GM21528 (cell line): ENCODE measurements around the gene PROZ.

Experiments
- ATAC-seq: cut with Tn5 transposase; IDR thresholded peaks from one replicate; pipeline ENCODE4 v1.9.1; 2021; ENCODE audit warnings: mild to moderate bottlenecking, moderate library complexity; ENCODE audit not compliant: unreplicated experiment, low FRiP score

The PROZ gene

GRCh38 chr13:113171250-113172125 lies 13.0 kb downstream of the PROZ start:
- ATAC-seq = no peak

- ATAC-seq = no peak
Observed at GRCh38 chr13:113172419-113172926, 14.0 kb downstream of the PROZ start.

DNA sequence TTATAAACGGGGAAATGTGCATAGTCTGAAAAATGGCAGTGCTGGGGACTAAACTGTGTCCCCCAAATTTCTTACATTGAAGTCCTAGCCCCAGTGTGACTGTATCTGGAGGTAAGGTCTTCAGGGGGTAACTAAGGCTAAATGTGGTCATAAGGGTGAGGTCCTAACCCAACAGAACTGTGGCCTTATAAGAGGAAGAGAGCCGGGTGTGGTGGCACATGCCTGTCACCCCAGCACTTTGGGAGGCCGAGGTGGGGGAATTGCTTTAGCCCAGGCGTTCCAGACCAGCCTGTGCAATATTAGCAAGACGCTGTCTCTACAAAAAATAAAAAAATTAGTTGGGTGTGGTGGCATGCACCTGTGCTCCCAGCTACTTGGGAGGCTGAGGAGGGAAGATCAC lies 17.8 kb downstream of the PROZ start:
- ATAC-seq = no peak

- no peak for ATAC-seq
Observed at GRCh38 chr13:113176822-113177221, 18.4 kb downstream of the PROZ start.

- ATAC-seq = no peak
Observed at GRCh38 chr13:113178070-113178895, 19.8 kb downstream of the PROZ start.

- ATAC-seq = no peak
Observed at GRCh38 chr13:113178896-113179167, 20.4 kb downstream of the PROZ start.

DNA sequence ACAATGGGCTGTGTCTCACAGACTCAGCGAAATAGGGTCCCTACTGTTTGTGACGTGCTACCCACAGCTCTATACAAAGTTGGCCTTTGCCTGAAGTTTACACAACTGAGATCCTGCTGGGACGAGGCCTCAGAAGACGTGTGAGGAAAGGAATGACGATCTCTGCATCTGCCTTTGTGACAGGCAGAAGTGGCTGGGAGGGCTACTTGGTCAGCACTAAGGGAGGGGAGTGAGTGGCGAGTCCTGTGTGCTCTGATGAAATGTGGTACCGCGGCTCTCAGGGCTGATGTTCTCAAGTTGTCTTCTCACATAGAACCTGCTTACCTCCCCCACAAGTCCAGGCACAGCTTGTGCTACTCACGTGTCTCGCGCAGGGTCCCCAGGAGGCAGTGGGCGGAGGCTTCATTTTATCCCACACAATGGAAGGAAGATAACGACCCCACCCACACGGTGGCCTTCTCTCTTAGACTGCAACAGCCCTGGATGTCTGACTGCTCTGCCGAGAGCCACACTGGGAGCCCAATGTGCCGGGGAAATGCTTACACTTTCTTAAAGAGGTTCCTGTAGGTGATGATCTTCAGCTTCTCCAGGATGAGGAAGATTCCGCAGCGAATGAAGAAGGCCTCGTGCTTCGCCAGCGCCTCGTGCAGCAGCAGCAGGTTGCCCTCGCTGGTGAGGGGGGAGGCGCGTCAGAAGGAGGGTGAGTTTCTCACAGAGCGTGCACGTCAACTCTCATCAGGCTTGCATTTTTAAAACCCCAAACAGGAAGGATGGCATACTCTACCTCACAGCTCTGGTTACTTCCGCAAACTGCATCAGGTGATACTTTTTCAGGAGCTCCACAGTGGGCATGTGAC lies 21.2 kb downstream of the PROZ start:
- no peak for ATAC-seq

DNA sequence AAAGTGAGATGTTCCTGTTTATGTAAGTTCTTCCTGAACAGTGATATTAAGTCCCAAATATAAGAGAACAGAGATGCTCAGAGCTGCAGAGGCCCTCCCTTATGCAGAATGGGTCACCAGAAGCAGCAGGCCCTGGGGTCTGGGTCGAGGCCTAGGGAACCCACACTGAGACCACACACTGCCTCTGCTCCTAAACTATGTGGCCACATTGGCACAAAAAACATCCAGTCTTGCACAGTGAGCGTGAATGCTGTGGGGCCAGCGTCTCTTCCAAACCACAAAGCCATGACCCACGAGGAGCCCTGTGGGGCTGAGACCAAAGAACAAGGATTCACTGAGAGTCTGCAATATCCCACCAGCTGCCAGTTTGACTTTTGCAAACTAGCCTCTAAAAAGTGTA lies 23.6 kb downstream of the PROZ start:
- ATAC-seq = no peak

DNA sequence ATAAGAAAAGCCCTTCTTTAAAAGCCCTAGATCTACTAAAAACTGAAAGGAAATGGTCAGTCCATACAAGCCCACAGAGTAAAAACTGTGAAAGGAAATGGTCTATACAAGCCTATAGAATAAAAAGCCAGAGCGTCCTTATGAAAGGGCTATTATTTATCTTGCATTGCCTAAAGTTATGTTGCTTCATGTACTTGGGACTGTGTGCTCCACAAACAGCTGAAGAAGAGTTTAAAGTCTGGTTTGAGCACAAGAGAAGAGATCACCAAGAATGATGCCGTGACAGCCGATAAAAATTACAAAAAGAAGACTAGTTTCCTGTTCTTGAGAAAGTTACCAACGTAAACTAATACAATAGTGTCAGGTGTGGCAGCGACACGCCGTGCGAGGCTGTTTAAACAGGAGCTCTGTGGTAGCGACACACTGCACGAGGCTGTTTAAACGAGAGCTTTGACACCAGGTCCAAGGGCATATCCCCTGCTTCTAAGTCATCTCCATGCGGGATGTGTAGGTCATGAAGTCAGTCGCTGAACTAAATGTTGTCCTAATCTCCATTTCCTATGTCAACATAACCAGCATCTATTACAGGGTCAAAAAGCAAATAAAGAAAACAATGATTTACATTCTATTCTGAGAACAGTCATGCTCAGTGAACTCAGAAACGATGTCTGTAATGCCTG lies 25.1 kb downstream of the PROZ start:
- ATAC-seq = no peak

- no peak for ATAC-seq
Observed at GRCh38 chr13:113184568-113185440, 26.4 kb downstream of the PROZ start.

DNA sequence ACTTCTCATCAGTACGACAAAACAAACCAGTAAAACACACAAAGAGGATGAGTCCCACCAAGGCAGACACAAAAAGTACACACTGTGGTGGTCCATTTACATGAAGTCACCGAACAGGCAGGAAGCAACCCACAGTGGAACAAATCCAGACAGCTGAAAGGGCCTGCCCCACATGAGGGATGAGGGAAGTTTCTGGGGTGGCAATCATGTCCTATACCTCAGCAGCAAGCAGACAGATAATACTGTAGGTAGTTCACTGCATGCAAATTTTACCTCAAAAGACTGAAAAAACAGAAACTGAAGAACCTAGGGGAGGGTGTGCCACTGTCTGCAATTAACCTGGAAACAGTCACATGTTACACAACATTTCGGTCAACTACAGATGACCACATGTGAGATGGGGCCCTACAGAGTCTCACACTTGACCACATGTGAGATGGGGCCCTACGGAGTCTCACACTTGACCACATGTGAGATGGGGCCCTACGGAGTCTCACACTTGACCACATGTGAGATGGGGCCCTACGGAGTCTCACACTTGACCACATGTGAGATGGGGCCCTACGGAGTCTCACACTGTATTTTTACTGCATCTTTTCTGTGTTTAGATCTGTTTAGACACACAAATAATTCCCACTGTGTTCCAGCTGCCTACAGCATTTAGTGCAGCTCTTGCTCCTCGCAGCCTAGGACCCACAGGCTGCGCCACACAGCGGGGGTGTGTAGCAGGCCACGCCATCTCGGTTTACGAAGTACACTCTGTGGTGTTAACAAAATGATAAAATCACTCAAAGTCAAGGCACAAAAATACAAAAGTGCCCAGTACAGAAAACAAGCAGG lies 27.8 kb downstream of the PROZ start:
- peak; percentile 85 for ATAC-seq

DNA sequence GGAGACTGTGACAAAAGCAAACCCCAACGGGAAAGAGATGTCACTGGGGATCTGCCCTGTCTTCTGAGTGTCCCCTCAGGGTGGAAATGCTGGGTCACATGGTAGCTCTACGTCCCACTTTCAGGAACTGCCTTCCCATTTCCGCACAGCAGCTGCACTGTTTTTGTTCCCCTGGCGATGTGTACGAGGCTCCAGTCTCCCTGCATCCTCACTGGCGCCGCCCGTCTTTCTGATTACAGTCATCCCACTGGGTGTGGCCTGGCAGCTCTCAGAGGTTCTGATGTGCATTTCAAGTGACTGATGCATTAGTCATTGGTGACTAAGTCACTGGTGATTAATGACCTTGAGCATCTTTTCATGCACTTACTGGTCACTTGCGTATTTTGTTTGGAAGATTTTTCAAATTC lies 28.8 kb downstream of the PROZ start:
- ATAC-seq = no peak

DNA sequence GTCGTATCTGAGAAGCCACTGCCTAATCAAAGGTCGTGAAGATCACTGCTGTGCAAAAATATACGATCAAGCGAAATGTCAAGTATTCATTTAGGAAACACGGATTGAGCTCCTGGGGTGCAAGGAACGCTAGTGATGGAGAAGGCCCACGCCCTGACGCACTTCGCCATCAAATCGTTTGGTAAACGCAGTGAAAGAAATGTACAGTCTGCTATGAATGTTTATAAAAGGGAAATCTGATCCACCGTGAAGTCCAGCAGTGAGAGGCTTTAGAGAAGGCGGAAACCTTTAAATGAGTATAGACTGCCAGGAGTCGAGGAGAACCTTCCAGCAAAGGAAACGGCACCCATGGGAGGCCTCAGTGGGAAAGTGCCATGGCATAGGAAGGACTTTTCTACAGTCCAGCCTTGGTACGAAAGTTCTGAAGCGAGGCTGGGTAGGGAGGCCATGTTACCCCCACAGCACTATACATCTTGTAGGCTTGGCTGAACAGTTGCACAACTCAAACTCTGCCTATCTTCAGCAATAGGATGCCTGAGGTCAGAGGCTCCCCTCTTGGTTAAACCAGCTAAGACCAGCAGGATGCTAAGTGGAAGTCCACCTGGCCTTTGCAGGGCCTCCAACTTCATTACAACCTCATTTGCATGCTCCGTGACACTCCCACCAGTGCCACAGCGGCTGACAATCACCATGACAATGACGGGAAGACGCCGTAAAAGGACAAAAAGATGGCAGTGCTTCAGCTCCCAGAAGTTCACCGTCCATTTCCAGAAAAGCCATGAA lies 29.6 kb downstream of the PROZ start:
- ATAC-seq = no peak

GRCh38 chr13:113190181-113190580 lies 31.7 kb downstream of the PROZ start:
- no peak for ATAC-seq

DNA sequence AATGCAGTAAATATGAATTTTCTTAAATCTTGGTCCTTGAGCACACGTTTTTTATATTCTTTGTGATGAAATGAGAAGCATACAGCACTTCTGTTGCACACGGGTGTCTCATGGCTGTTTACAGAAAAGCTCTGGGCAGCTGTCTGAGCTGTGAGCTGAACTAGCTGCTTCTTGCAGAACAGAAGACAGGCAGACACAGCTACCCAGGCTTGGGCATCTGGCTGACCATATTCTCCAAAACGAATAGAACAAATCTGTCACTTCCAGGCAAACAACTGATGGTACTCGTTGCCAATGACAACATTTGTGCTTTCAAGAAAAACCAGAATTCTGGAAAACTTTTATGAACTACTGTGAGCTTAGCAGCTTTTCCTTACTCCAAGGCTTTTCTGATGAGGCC lies 33.8 kb downstream of the PROZ start:
- no peak for ATAC-seq

GRCh38 chr13:113192902-113193301 lies 34.5 kb downstream of the PROZ start:
- ATAC-seq = no peak

DNA sequence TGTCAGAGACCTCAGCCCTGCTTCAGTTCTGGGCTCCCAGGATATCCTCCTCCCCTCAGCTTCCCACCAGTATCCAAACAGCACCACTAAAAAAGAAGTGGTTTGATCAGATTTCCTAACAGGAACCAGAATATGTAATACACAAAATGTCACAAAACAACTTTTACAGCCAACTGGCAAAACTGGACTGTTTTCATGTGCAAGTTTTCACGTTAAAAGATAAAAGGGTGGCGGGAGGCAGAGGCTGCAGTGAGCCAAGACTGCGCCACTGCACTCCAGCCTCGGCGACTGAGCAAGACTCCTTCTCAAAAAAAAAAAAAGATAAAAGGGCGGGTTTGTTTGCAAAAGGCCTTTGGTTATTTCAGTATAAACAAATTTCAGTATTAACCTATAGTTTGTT lies 36.9 kb downstream of the PROZ start:
- ATAC-seq = no peak
